Loucy (cell line): ENCODE measurements around the gene COL27A1.
"Not testable (repeated sequence)": the region's sequence is repeated elsewhere in the genome, so short reads cannot be mapped to it uniquely, and the experiment has no call there.

ENCODE experiments used
- H2AFZ ChIP-seq: fragments of 200-600 bp; sonication (generic); 2 replicates; pipeline ENCODE4 v1.6.0; 2016; ENCODE audit warnings: antibody characterized with exemption, mild to moderate bottlenecking, low read length, moderate library complexity
- H3F3A ChIP-seq: fragments of 200-600 bp; 2 replicates; pipeline ENCODE4 v1.6.0; 2016; ENCODE audit warnings: antibody characterized with exemption, low read depth, mild to moderate bottlenecking
- H3K27me3 ChIP-seq: fragments of 200-600 bp; sonication (generic); 2 replicates; pipeline ENCODE4 v1.6.1; 2014; ENCODE audit warnings: low read length, mild to moderate bottlenecking; ENCODE audit not compliant: insufficient read depth, poor library complexity, severe bottlenecking
- H3K36me3 ChIP-seq: fragments of 200-600 bp; sonication (generic); 2 replicates; pipeline ENCODE4 v1.6.1; 2016; ENCODE audit warnings: low read length; ENCODE audit not compliant: insufficient read depth
- H3K4me1 ChIP-seq: fragments of 200-600 bp; sonication (generic); 2 replicates; pipeline ENCODE4 v1.5.1; 2014; ENCODE audit warnings: low read length, mild to moderate bottlenecking; ENCODE audit not compliant: insufficient read depth, poor library complexity, severe bottlenecking
- H3K4me2 ChIP-seq: fragments of 200-600 bp; sonication (generic); 2 replicates; pipeline ENCODE4 v1.6.0; 2014; ENCODE audit warnings: antibody characterized with exemption, low read length, low read depth, mild to moderate bottlenecking; ENCODE audit not compliant: poor library complexity, severe bottlenecking
- H3K4me3 ChIP-seq: fragments of 200-600 bp; sonication (generic); 2 replicates; pipeline ENCODE4 v1.5.1; 2014; ENCODE audit warnings: low read length, mild to moderate bottlenecking, mixed read lengths; ENCODE audit not compliant: poor library complexity, severe bottlenecking
- H3K79me2 ChIP-seq: fragments of 200-600 bp; sonication (generic); 2 replicates; pipeline ENCODE4 v1.6.1; 2014; ENCODE audit warnings: low read length; ENCODE audit not compliant: insufficient read depth
- H3K9ac ChIP-seq: fragments of 200-600 bp; sonication (generic); 2 replicates; pipeline ENCODE4 v1.6.0; 2014; ENCODE audit warnings: mild to moderate bottlenecking, low read depth, low read length, moderate library complexity; ENCODE audit not compliant: poor library complexity, severe bottlenecking
- H3K9me2 ChIP-seq: fragments of 200-600 bp; sonication (generic); replicated peaks from 2 replicates; pipeline ENCODE4 v1.6.1; 2016; ENCODE audit warnings: low read depth, low read length, mixed read lengths
- H3K9me3 ChIP-seq: fragments of 200-600 bp; sonication (generic); 2 replicates; pipeline ENCODE4 v1.6.1; 2014; ENCODE audit warnings: mild to moderate bottlenecking, antibody characterized with exemption, low read length, low read depth; ENCODE audit not compliant: insufficient read depth
- H4K20me1 ChIP-seq: fragments of 200-600 bp; sonication (generic); 2 replicates; pipeline ENCODE4 v1.6.0; 2014; ENCODE audit warnings: antibody characterized with exemption, low read length, mild to moderate bottlenecking; ENCODE audit not compliant: insufficient read depth, poor library complexity, severe bottlenecking
- EZH2phosphoT487 ChIP-seq: fragments of 200-600 bp; IDR thresholded peaks from 2 replicates; pipeline ENCODE4 v1.6.1; 2018; ENCODE audit warnings: antibody characterized with exemption, mild to moderate bottlenecking, moderate library complexity, borderline replicate concordance
- TF ChIP-seq, protein P1 (sequence below): fragments of 200-600 bp; sonication (generic); conservative IDR thresholded peaks from 2 replicates; pipeline ENCODE4 v1.5.1; 2014; ENCODE audit warnings: mild to moderate bottlenecking, antibody characterized with exemption, low read length

COL27A1 gene

DNA sequence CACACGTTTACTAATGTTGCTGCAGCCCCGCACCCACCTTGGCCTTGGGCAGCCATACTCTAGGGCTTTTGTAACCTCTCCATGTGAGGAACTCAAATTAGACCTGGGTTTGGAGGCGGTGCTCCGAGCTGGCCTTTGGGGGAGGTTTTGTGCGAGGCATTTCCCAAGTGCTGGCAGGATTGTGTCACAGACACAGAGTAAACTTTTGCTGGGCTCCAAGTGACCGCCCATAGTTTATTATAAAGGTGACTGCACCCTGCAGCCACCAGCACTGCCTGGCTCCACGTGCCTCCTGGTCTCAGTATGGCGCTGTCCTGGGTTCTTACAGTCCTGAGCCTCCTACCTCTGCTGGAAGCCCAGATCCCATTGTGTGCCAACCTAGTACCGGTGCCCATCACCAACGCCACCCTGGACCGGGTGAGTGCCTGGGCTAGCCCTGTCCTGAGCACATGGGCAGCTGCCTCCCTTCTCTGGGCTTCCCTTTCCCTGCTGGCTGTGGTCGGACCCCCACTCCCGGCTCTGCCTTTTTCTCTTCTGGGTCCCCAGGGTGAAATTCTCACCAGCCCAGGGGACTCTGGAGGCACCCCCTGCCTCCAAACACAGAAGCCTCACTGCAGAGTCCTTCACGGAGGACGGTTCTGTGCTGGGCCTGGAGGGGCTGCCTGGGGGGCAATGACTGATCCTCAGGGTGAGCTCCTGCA, 167.6 kb downstream of the COL27A1 start, which contains the start of gene ORM1:
Gene ORM1, plus strand, starts transcription at position 268 of the 701 bp plus-strand sequence. Its CDS starts 36 bp downstream, at position 304.
- H3K27me3 ChIP-seq, H3K4me1 ChIP-seq, H3K9me3 ChIP-seq, H3K9me2 ChIP-seq, H2AFZ ChIP-seq, H3K4me3 ChIP-seq, H3K4me2 ChIP-seq, H3K9ac ChIP-seq, H3K79me2 ChIP-seq, H3F3A ChIP-seq, H3K36me3 ChIP-seq, H4K20me1 ChIP-seq: not testable (repeated sequence)

DNA sequence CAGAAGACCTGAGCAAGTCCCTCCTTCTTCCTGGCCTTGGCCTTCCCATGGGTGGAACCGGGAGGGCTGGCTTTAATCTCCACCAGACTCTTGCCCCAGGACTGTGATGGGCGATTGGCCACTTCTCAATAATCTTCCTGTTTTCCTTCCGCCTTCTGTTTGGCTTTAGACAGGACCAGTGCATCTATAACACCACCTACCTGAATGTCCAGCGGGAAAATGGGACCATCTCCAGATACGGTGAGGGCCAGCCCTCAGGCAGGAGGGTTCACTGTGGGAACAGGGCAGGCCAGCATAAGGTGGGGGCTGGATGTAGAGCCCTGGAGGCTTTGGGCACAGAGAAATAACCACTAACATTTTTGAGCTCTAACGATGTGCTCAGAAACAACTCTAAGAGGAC, 168.5 kb downstream of the COL27A1 start:
- not testable (repeated sequence) for H3K4me1 ChIP-seq, H3K9me2 ChIP-seq, H3K9me3 ChIP-seq, H2AFZ ChIP-seq, H3K36me3 ChIP-seq, H3K4me3 ChIP-seq, H3K27me3 ChIP-seq, H4K20me1 ChIP-seq, H3K4me2 ChIP-seq, H3K79me2 ChIP-seq, H3K9ac ChIP-seq, H3F3A ChIP-seq

DNA sequence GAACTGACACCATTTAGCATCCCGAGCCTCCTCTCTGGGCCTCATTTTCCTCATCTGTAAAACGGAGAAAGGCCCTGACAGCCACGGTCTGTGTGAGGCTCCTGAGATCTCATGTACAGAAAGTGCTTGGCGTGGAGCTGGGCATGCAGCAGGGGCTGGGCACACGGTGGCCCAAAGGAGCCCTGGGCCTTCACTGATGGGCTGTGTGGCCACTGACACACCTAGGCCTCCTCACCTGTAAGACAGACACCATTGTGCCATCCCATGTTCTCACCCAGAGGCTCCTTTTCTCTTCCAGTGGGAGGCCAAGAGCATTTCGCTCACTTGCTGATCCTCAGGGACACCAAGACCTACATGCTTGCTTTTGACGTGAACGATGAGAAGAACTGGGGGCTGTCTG, 169.2 kb downstream of the COL27A1 start:
- Histone ChIP-seq H3K79me2 (no peaks in the 10 kb centered on the region), H4K20me1 (no peaks in the 10 kb centered on the region), H3K27me3 (no peaks in the 10 kb centered on the region), H3K4me3 (no peak overlapping the region), H3K9me2 (no peaks in the 10 kb centered on the region), H3K4me2 (no peak overlapping the region), H3K9ac (no peak overlapping the region), H2AFZ (no peak overlapping the region), H3K9me3 (no peaks in the 10 kb centered on the region), H3F3A (no peaks in the 10 kb centered on the region), H3K4me1 (no peaks in the 10 kb centered on the region), H3K36me3 (no peaks in the 10 kb centered on the region)
- TF ChIP-seq EZH2phosphoT487: no peak
- TF ChIP-seq, protein P1, sequence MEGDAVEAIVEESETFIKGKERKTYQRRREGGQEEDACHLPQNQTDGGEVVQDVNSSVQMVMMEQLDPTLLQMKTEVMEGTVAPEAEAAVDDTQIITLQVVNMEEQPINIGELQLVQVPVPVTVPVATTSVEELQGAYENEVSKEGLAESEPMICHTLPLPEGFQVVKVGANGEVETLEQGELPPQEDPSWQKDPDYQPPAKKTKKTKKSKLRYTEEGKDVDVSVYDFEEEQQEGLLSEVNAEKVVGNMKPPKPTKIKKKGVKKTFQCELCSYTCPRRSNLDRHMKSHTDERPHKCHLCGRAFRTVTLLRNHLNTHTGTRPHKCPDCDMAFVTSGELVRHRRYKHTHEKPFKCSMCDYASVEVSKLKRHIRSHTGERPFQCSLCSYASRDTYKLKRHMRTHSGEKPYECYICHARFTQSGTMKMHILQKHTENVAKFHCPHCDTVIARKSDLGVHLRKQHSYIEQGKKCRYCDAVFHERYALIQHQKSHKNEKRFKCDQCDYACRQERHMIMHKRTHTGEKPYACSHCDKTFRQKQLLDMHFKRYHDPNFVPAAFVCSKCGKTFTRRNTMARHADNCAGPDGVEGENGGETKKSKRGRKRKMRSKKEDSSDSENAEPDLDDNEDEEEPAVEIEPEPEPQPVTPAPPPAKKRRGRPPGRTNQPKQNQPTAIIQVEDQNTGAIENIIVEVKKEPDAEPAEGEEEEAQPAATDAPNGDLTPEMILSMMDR: no peak

DNA sequence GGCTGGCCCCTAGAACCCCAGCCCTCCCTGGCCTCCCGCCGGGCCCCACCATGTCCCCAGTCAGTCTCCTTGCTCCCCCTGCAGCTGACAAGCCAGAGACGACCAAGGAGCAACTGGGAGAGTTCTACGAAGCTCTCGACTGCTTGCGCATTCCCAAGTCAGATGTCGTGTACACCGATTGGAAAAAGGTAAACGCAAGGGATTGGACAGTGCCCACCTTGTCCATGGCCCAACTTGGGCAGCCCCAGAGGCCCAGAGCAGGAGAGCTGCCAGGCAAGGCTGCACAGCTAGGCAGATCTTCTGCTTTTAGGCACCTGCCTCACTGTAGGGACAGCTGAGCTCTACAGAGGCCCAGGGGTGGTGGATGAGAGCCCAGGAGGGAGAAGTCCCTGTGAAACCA, 169.6 kb downstream of the COL27A1 start:
- H3K27me3 ChIP-seq, H3K9me3 ChIP-seq, H2AFZ ChIP-seq, H4K20me1 ChIP-seq, H3K4me1 ChIP-seq, H3K9ac ChIP-seq, H3K79me2 ChIP-seq, H3K4me2 ChIP-seq, H3K4me3 ChIP-seq, H3F3A ChIP-seq, H3K36me3 ChIP-seq, H3K9me2 ChIP-seq: not testable (repeated sequence)

DNA sequence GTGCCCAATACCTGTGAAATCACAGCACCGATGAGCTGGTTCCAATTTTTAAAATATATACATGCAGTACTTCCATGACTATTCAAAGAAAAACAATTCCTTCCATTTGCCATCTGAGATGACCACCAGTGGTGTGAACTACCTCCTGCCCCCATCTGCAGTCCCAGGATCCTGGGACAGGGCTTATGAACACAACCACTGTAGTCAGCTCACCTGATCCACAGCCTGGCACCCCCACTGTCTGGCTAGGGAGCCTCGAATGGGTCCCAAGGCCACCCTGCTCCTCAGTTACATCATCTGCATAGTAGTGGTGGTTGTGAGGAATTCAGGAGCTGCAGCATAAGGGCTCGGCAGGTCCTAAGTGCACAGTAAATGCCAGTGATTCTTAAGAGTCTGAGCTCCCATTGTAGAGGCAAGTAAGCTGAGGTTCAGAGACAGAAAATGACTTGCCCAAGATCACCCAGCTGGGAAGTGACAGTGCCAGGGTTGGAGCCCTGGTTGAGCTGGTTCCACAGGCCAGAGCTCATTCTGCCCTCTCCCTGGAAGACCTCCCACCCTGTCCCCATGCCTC, 170.4 kb downstream of the COL27A1 start:
- not testable (repeated sequence) for H3K79me2 ChIP-seq, H3K9me2 ChIP-seq, H3K27me3 ChIP-seq, H2AFZ ChIP-seq, H3K4me1 ChIP-seq, H3F3A ChIP-seq, H4K20me1 ChIP-seq, H3K36me3 ChIP-seq, H3K9ac ChIP-seq, H3K4me3 ChIP-seq, H3K9me3 ChIP-seq, H3K4me2 ChIP-seq
